Measurements from ENCODE around the gene ZNF513. TPM values are rescaled to one million over a fixed set of nuclear protein-coding genes. Genes with fewer than 3 reads are reported as not detected.

Gene ZNF513
- total RNA-seq, 1 donor from 2014 or later = 34.4 TPM

DNA sequence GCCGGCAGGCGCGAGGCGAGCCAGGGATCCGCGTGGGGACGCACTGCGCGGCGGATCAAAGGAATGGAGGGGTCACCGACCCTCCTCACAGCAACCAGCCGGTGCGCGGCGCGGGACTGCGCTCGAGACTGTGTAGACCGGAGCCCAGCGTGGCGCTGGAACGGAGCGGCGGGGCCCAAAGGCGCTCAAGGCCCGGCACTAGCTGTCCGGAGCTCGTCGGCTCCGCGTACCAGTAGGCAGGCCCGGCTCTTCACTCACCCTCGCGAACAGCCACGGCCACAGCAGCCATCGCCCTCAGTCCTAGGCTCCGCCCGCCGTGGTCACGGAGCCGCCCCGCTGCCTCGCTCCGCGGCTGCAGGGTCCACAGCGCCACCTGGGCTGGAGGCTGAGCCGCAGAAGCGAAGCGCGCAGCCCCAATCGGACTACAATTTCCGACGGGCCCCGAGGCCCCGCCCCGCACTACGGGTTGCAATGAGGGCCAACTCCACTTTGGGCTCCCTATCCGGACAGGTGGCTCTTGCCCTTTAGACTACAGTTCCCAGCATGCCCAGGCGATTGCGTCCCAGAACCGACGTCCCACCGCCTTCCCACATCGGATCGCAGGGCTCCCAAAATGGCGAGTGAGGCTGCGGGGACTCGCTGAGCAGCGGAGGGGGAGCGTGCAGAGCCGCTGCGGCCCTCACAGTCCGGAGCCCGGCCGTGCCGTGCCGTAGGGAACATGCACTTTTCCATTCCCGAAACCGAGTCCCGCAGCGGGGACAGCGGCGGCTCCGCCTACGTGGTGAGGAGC is 10.3 kb downstream of the ZNF513 start, which contains the start of the genes EIF2B4 and SNX17:
Gene EIF2B4, minus strand, starts transcription at position 313 of the 790 bp plus-strand sequence. Its CDS starts 24 bp downstream, at position 289.
Gene SNX17, plus strand, starts transcription at position 591 of the 790 bp plus-strand sequence. Its CDS starts 128 bp downstream, at position 719.
- peak within 1 kb of the TSS; percentile 98 for H3K27ac Mint-ChIP-seq
- H3K4me1 Mint-ChIP-seq (ENCODE audit: low read depth) = peaks cover 23% of the 10 kb centered on the region
- DNase-seq (ENCODE audit: low spot score, unreplicated experiment) = peak; percentile 98
- H3K36me3 Mint-ChIP-seq (ENCODE audit: insufficient read depth) = peaks cover 25% of the 10 kb centered on the region
- peak within 1 kb of the TSS; percentile 87 for H3K4me3 Mint-ChIP-seq (ENCODE audit: low read depth)
- TF ChIP-seq CTCF (IDR thresholded peaks at IDR 0.05; ENCODE audit: unreplicated experiment) = peak; percentile 80
- H3K27me3 Mint-ChIP-seq = no peaks in the 10 kb centered on the region
- H3K9me3 Mint-ChIP-seq (ENCODE audit: low read depth) = no peaks in the 10 kb centered on the region

GRCh38 chr2:27369471-27370025 is 11.0 kb downstream of the ZNF513 start:
- peak overlapping the region; percentile 87 for H3K4me3 Mint-ChIP-seq (ENCODE audit: low read depth)
- no peak for TF ChIP-seq CTCF (IDR thresholded peaks at IDR 0.05; ENCODE audit: unreplicated experiment)
- peaks cover 25% of the 10 kb centered on the region for H3K36me3 Mint-ChIP-seq (ENCODE audit: insufficient read depth)
- no peaks in the 10 kb centered on the region for H3K27me3 Mint-ChIP-seq
- H3K4me1 Mint-ChIP-seq (ENCODE audit: low read depth) = peaks cover 23% of the 10 kb centered on the region
- no peaks in the 10 kb centered on the region for H3K9me3 Mint-ChIP-seq (ENCODE audit: low read depth)
- H3K27ac Mint-ChIP-seq = peak overlapping the region; percentile 97
- DNase-seq (ENCODE audit: low spot score, unreplicated experiment) = no peak

DNA sequence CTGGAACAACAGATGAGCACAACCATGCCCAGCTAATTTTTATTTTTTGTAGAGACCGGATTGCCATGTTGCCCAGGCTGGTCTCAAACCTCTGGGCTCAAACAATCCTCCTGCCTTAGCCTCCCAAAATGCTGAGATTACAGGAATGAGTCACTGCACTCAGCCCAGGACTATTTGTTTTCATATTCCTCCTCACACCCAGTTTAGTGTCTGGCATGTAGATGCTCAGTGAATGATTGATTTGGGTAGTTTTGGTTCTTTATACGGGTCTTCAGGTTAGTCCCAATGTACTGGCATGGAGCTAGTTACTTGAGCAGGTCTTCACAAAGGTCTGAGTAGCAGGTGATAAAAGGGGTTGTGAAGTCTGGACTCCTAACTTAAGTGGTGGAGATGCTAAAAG is 16.6 kb downstream of the ZNF513 start:
- Mint-ChIP-seq H3K27me3 (no peaks in the 10 kb centered on the region), H3K27ac (no peak overlapping the region), H3K4me1 (ENCODE audit: low read depth) (peaks cover 2% of the 10 kb centered on the region), H3K4me3 (ENCODE audit: low read depth) (no peak overlapping the region), H3K36me3 (ENCODE audit: insufficient read depth) (peaks cover 18% of the 10 kb centered on the region), H3K9me3 (ENCODE audit: low read depth) (no peaks in the 10 kb centered on the region)
- no peak for DNase-seq (ENCODE audit: low spot score, unreplicated experiment)
- no peak for TF ChIP-seq CTCF (IDR thresholded peaks at IDR 0.05; ENCODE audit: unreplicated experiment)

- no peak for TF ChIP-seq CTCF (IDR thresholded peaks at IDR 0.05; ENCODE audit: unreplicated experiment)
- no peak for DNase-seq (ENCODE audit: low spot score, unreplicated experiment)
- peaks cover 3% of the 10 kb centered on the region for H3K4me1 Mint-ChIP-seq (ENCODE audit: low read depth)
- peaks cover 23% of the 10 kb centered on the region for H3K36me3 Mint-ChIP-seq (ENCODE audit: insufficient read depth)
- H3K27me3 Mint-ChIP-seq = no peaks in the 10 kb centered on the region
- no peaks in the 10 kb centered on the region for H3K9me3 Mint-ChIP-seq (ENCODE audit: low read depth)
- no peak overlapping the region for H3K4me3 Mint-ChIP-seq (ENCODE audit: low read depth)
- H3K27ac Mint-ChIP-seq = peak overlapping the region; percentile 56
Observed at GRCh38 chr2:27362678-27363420, 17.7 kb downstream of the ZNF513 start.
